Common myeloid progenitor, CD34-positive (primary cell): ENCODE measurements around the gene ST6GALNAC3.

Source experiments
- CTCF ChIA-PET: fragments of 350-600 bp; sonication (Branson Sonifier 250); formaldehyde crosslinking; loops from one replicate; lab custom pipeline; 2021; ENCODE audit warnings: antibody characterized with exemption; lab: Charles Lee
- POLR2A ChIA-PET: fragments of 350-600 bp; sonication (Branson Sonifier 250); formaldehyde crosslinking; loops from one replicate; lab custom pipeline; 2021; ENCODE audit warnings: antibody characterized with exemption; lab: Charles Lee
- DNase-seq, 3 donors: peaks; one replicate each; pipeline versions ENCODE4 v3.0.0 to v3.0.0-alpha.2; 2013
- H3K27ac ChIP-seq, 2 experiments: 1 replicate in 1 of 2; 2 replicates in 1 of 2; pipeline ENCODE4 v1.7.0; 2013; ENCODE audit warnings: inconsistent platforms in 2 of 2, low read length in 2 of 2, mild to moderate bottlenecking in 2 of 2, low read depth in 1 of 2, moderate library complexity in 1 of 2; ENCODE audit not compliant: severe bottlenecking in 2 of 2, insufficient read depth in 1 of 2, poor library complexity in 1 of 2
- H3K27me3 ChIP-seq, 5 experiments: replicated peaks in 2 of 5; 1 replicate in 3 of 5; 2 replicates in 2 of 5; pipeline versions ENCODE4 v1.6.1 to v1.7.0; 2013; ENCODE audit warnings: low read length in 4 of 5, mild to moderate bottlenecking in 2 of 5, moderate library complexity in 2 of 5, inconsistent platforms in 1 of 5; ENCODE audit not compliant: insufficient read depth in 5 of 5, control insufficient read depth in 4 of 5
- H3K36me3 ChIP-seq, 4 experiments: 1 replicate in 2 of 4; 2 replicates in 2 of 4; pipeline versions ENCODE4 v1.6.1 to v1.7.0; 2013; ENCODE audit warnings: low read length in 3 of 4, control low read depth in 1 of 4, mild to moderate bottlenecking in 1 of 4; ENCODE audit not compliant: control insufficient read depth in 4 of 4, insufficient read depth in 4 of 4
- H3K4me1 ChIP-seq, 4 experiments: 1 replicate in 3 of 4; 2 replicates in 1 of 4; pipeline versions ENCODE4 v1.6.1 to v1.7.1; 2013; ENCODE audit warnings: low read length in 3 of 4, mild to moderate bottlenecking in 3 of 4, control low read depth in 1 of 4, inconsistent platforms in 1 of 4, moderate library complexity in 1 of 4; ENCODE audit not compliant: control insufficient read depth in 4 of 4, insufficient read depth in 4 of 4; ENCODE audit errors: control extremely low read depth in 1 of 4
- H3K4me3 ChIP-seq, 7 experiments: 1 replicate in 4 of 7; 2 replicates in 3 of 7; pipeline versions ENCODE4 v1.5.1 to v1.7.0; 2013; ENCODE audit warnings: mild to moderate bottlenecking in 7 of 7, low read length in 6 of 7, moderate library complexity in 6 of 7, inconsistent platforms in 2 of 7, low read depth in 2 of 7, control low read depth in 1 of 7; ENCODE audit not compliant: insufficient read depth in 4 of 7, control insufficient read depth in 1 of 7; ENCODE audit errors: extremely low read depth in 1 of 7
- H3K9me3 ChIP-seq, 5 experiments: 1 replicate in 4 of 5; 2 replicates in 1 of 5; pipeline versions ENCODE4 v1.6.1 to v1.7.1; 2013; ENCODE audit warnings: low read length in 4 of 5, mild to moderate bottlenecking in 2 of 5, inconsistent platforms in 1 of 5, low read depth in 1 of 5, moderate library complexity in 1 of 5; ENCODE audit not compliant: control insufficient read depth in 4 of 5, insufficient read depth in 2 of 5; ENCODE audit errors: control extremely low read depth in 1 of 5
- WGBS: methylation state at CpG from one replicate; pipeline ENCODE4 v1.1.5; 2013; ENCODE audit not compliant: insufficient coverage; 5-methylcytosine and 5-hydroxymethylcytosine counted together

Gene ST6GALNAC3

GRCh38 chr1:76430531-76430930 is 356.0 kb downstream of the ST6GALNAC3 start:
- no peaks in the 10 kb centered on the region for H3K4me1 ChIP-seq
- no peak overlapping the region for H3K4me3 ChIP-seq
- DNase-seq = no peak
- POLR2A ChIA-PET = no interaction called here
- H3K27ac ChIP-seq = no peak overlapping the region
- CTCF ChIA-PET = no interaction called here
- 95% methylated on average over 3 of the region's 3 CpGs for WGBS
- H3K27me3 ChIP-seq = no peaks in the 10 kb centered on the region
- no peaks in the 10 kb centered on the region for H3K9me3 ChIP-seq
- no peaks in the 10 kb centered on the region for H3K36me3 ChIP-seq

DNA sequence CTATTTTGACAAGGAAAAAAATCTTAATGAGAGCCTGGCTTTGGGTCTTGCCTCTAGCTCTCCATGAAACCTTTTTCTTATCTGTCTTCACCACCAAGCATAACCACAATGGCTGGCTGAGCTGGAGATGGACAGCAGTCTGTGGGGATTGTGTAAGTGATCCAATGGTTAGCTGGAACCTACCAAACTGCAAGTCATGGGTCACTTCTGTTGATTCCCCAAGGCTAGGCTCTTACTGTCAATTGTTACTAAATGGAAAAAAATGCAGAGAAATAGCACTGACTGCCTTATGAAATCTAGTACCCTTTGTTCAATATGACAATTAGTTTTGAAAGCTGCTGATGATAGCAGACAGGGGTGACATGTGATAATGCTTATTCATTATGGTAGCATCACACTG is 359.0 kb downstream of the ST6GALNAC3 start:
- POLR2A ChIA-PET = no interaction called here
- no peaks in the 10 kb centered on the region for H3K36me3 ChIP-seq
- CTCF ChIA-PET = interaction anchor here (1.9 kb wide), 1 partner anchor 16 kb away, joined by 4 read pairs; no protein-coding TSS in a partner anchor
- peak in 2 of 3 donors; percentile 5 to 22 for DNase-seq
- H3K4me1 ChIP-seq = no peaks in the 10 kb centered on the region
- H3K27ac ChIP-seq = no peak overlapping the region
- no peaks in the 10 kb centered on the region for H3K9me3 ChIP-seq
- H3K27me3 ChIP-seq = no peaks in the 10 kb centered on the region
- no peak overlapping the region for H3K4me3 ChIP-seq

- Histone ChIP-seq H3K27ac (no peak overlapping the region), H3K4me1 (no peaks in the 10 kb centered on the region), H3K9me3 (peaks cover 0 to 3% (median 0%) of the 10 kb centered on the region in 5 experiments), H3K4me3 (no peak overlapping the region), H3K36me3 (no peaks in the 10 kb centered on the region), H3K27me3 (no peaks in the 10 kb centered on the region)
- ChIA-PET CTCF (no interaction called here), POLR2A (no interaction called here)
- no peak for DNase-seq
- WGBS = 100% methylated on average over 3 of the region's 3 CpGs
Measured at GRCh38 chr1:76443217-76443616, 368.7 kb downstream of the ST6GALNAC3 start.

GRCh38 chr1:76444773-76445172 is 370.2 kb downstream of the ST6GALNAC3 start:
- POLR2A ChIA-PET = no interaction called here
- Histone ChIP-seq H3K4me1 (no peaks in the 10 kb centered on the region), H3K4me3 (no peak overlapping the region), H3K27ac (no peak overlapping the region), H3K27me3 (no peaks in the 10 kb centered on the region), H3K36me3 (no peaks in the 10 kb centered on the region), H3K9me3 (peaks cover 0 to 4% (median 0%) of the 10 kb centered on the region in 5 experiments)
- CTCF ChIA-PET = no interaction called here
- WGBS = no CpG with 5 or more reads among the region's 1 CpG
- DNase-seq = no peak

DNA sequence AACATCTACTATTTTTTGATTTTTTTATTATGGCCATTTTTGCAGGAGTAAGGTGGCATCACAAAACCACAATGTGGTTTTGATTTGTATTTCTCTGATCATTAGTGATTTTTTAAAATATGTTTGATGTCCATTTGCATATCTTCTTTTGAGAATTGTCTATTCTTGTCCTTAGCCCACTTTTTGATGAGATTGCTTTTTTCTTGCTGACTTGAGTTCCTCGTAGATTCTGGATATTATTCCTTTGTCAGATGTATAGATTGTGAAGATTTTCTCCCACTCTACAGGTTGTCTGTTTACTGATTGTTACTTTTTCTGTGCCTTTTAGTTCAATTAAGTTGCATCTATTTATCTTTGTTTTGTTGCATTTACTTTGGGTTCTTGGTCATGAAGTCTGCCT is 375.7 kb downstream of the ST6GALNAC3 start:
- ChIA-PET CTCF (no interaction called here), POLR2A (no interaction called here)
- H3K27me3 ChIP-seq = no peaks in the 10 kb centered on the region
- DNase-seq = no peak
- no peak overlapping the region for H3K4me3 ChIP-seq
- no peak overlapping the region for H3K27ac ChIP-seq
- no peaks in the 10 kb centered on the region for H3K4me1 ChIP-seq
- H3K36me3 ChIP-seq = no peaks in the 10 kb centered on the region
- peaks cover 0 to 20% (median 3%) of the 10 kb centered on the region in 5 experiments for H3K9me3 ChIP-seq
- WGBS = 100% methylated on average over 1 of the region's 1 CpG

DNA sequence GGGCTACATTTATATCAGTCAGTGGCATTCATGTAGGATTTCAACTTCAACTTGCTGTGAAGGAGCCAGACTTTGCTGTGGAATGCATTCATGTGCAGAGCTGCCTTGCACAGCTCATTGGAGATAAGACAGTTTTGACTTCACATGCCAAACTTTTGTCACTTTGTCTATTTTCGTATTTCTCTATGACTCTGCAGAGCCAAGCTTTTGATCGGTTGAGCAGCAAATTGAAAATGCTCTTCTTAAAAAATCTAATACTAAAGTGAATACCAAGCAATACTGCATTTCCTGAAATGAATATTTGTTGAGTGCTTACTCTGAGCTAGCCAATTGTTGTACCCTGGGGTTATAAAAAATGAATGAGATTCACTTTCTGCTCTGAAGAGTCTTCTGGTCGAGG is 388.7 kb downstream of the ST6GALNAC3 start:
- peaks cover 0 to 7% (median 4%) of the 10 kb centered on the region in 4 experiments for H3K4me1 ChIP-seq
- no peak overlapping the region for H3K27ac ChIP-seq
- ChIA-PET POLR2A (no interaction called here), CTCF (interaction anchor here (1.3 kb wide), 1 partner anchor 11 kb away, joined by 5 read pairs; no protein-coding TSS in a partner anchor)
- H3K36me3 ChIP-seq = no peaks in the 10 kb centered on the region
- no peaks in the 10 kb centered on the region for H3K9me3 ChIP-seq
- no peaks in the 10 kb centered on the region for H3K27me3 ChIP-seq
- no peak overlapping the region for H3K4me3 ChIP-seq
- DNase-seq = no peak
- WGBS = 100% methylated on average over 2 of the region's 3 CpGs

- H3K4me3 ChIP-seq = no peak overlapping the region
- CTCF ChIA-PET = interaction anchor here (1.3 kb wide), 1 partner anchor 11 kb away, joined by 5 read pairs; no protein-coding TSS in a partner anchor
- H3K36me3 ChIP-seq = no peaks in the 10 kb centered on the region
- no peak overlapping the region for H3K27ac ChIP-seq
- H3K27me3 ChIP-seq = no peaks in the 10 kb centered on the region
- no peaks in the 10 kb centered on the region for H3K9me3 ChIP-seq
- H3K4me1 ChIP-seq = peaks cover 0 to 7% (median 4%) of the 10 kb centered on the region in 4 experiments
- DNase-seq = peak; percentile 1 to 63 (median 51)
- WGBS = 29% methylated on average over 2 of the region's 3 CpGs
- POLR2A ChIA-PET = no interaction called here
Measured at GRCh38 chr1:76463849-76464248, 389.3 kb downstream of the ST6GALNAC3 start.
